Natural killer cell (primary cell): ENCODE data around the gene DIP2C. TPM values are rescaled to one million over a fixed set of nuclear protein-coding genes. Genes with fewer than 3 reads are reported as not detected.

ENCODE experiments used
- ATAC-seq, 3 donors: fragments of 150-1000 bp in 2 of 3; fragments of 200-7000 bp in 1 of 3; cut with Tn5 transposase; 1 replicate in 1 of 3; 2 replicates in 2 of 3; pipeline ENCODE4 v1.10.0; 2021; ENCODE audit warnings: mild to moderate bottlenecking in 2 of 3, moderate library complexity in 2 of 3
- DNase-seq, 2 donors: peaks; one replicate each; pipeline versions ENCODE4 v3.0.0 to v3.0.0-alpha.2; 2013 to 2021; ENCODE audit warnings: mixed read lengths in 1 of 2
- H3K27ac ChIP-seq: one replicate; pipeline ENCODE4 v1.5.1; 2013; ENCODE audit warnings: mild to moderate bottlenecking, low read length
- H3K27me3 ChIP-seq: one replicate; pipeline ENCODE4 v1.6.1; 2013; ENCODE audit warnings: low read length; ENCODE audit not compliant: control insufficient read depth, insufficient read depth
- H3K36me3 ChIP-seq: one replicate; pipeline ENCODE4 v1.6.1; 2013; ENCODE audit warnings: low read length; ENCODE audit not compliant: control insufficient read depth, insufficient read depth
- H3K4me1 ChIP-seq: one replicate; pipeline ENCODE4 v1.6.1; 2013; ENCODE audit warnings: low read length; ENCODE audit not compliant: control insufficient read depth, insufficient read depth
- H3K4me3 ChIP-seq: one replicate; pipeline ENCODE4 v1.5.1; 2013; ENCODE audit warnings: low read length
- H3K9me3 ChIP-seq: one replicate; pipeline ENCODE4 v1.6.1; 2013; ENCODE audit warnings: low read length; ENCODE audit not compliant: control insufficient read depth, insufficient read depth
- H3K27ac Mint-ChIP-seq, 2 donors: one replicate each; pipeline ENCODE4 v1.8.0; 2022; ENCODE audit warnings: mild to moderate bottlenecking in 2 of 2, mixed read lengths in 2 of 2, moderate library complexity in 1 of 2
- H3K27me3 Mint-ChIP-seq, 2 donors: one replicate each; pipeline ENCODE4 v1.8.0; 2022; ENCODE audit warnings: low read depth in 2 of 2, mixed read lengths in 2 of 2
- H3K36me3 Mint-ChIP-seq: one replicate; pipeline ENCODE4 v1.8.0; 2022; ENCODE audit warnings: mixed read lengths
- H3K4me1 Mint-ChIP-seq, 2 donors: one replicate each; pipeline ENCODE4 v1.8.0; 2022; ENCODE audit warnings: mixed read lengths in 2 of 2
- H3K4me3 Mint-ChIP-seq: one replicate; pipeline ENCODE4 v1.8.0; 2022; ENCODE audit warnings: mild to moderate bottlenecking, moderate library complexity, mixed read lengths
- H3K9me3 Mint-ChIP-seq, 2 donors: one replicate each; pipeline ENCODE4 v1.8.0; 2022; ENCODE audit warnings: mixed read lengths in 2 of 2
- CTCF ChIP-seq: fragments of 200-600 bp; IDR thresholded peaks from one replicate; pipeline ENCODE4 v1.8.0; 2022; ENCODE audit warnings: antibody characterized with exemption
- WGBS: methylation state at CpG from one replicate; pipeline ENCODE4 v1.1.7; 2013; ENCODE audit warnings: missing lambda C conversion rate; ENCODE audit not compliant: insufficient coverage; 5-methylcytosine and 5-hydroxymethylcytosine counted together
- intact Hi-C: fragments of 100-400 bp; cut with micrococcal nuclease; formaldehyde crosslinking; loops from one replicate; pipeline ENCODE4 v1.14.2; 2022
- total RNA-seq, 4 donors: library from RNA; stranded (reverse); fragments of 120-200 nt in 1 of 4; gene quantifications; one replicate each; pipeline versions ENCODE4 v1.2.3 to v1.2.4, GENCODE V29; 2013 to 2022

DIP2C gene
- total RNA-seq, 3 donors from 2014 or later (not counting 1 experiment from before 2014, with no cell fraction given): 1.5 to 5.8 (median 3.8) TPM

- Mint-ChIP-seq H3K4me1 (peaks cover 18 to 20% of the 10 kb centered on the region in 2 donors), H3K27me3 (peaks cover 0 to 7% of the 10 kb centered on the region in 2 donors), H3K4me3 (no peak overlapping the region), H3K9me3 (no peaks in the 10 kb centered on the region), H3K36me3 (no peaks in the 10 kb centered on the region), H3K27ac (peak overlapping the region; percentile 5 to 35)
- WGBS: 55% methylated on average over 4 of the region's 4 CpGs
- Histone ChIP-seq H3K27me3 (no peaks in the 10 kb centered on the region), H3K4me3 (no peak overlapping the region), H3K4me1 (peaks cover 15% of the 10 kb centered on the region), H3K36me3 (no peaks in the 10 kb centered on the region), H3K9me3 (no peaks in the 10 kb centered on the region), H3K27ac (peak overlapping the region; percentile 43)
- intact Hi-C loops: no loop called here
- no peak for TF ChIP-seq CTCF
- ATAC-seq (peak in 1 of 3 donors; percentile 38), DNase-seq (peak in 1 of 2 donors; percentile 16)
Observed at GRCh38 chr10:314871-315270, 374.6 kb downstream of the DIP2C start.

GRCh38 chr10:314381-314780, 375.1 kb downstream of the DIP2C start:
- Histone ChIP-seq H3K27ac (no peak overlapping the region), H3K27me3 (no peaks in the 10 kb centered on the region), H3K4me3 (no peak overlapping the region), H3K4me1 (peaks cover 15% of the 10 kb centered on the region), H3K9me3 (no peaks in the 10 kb centered on the region), H3K36me3 (no peaks in the 10 kb centered on the region)
- 88% methylated on average over 13 of the region's 13 CpGs for WGBS
- Mint-ChIP-seq H3K27ac (peak overlapping the region; percentile 5 to 35), H3K4me3 (peak overlapping the region; percentile 26), H3K9me3 (no peaks in the 10 kb centered on the region), H3K4me1 (peaks cover 18 to 20% of the 10 kb centered on the region in 2 donors), H3K27me3 (peaks cover 0 to 7% of the 10 kb centered on the region in 2 donors), H3K36me3 (no peaks in the 10 kb centered on the region)
- intact Hi-C loops: no loop called here
- TF ChIP-seq CTCF: no peak
- DNase-seq (no peak), ATAC-seq (no peak)

GRCh38 chr10:311901-312665, 377.4 kb downstream of the DIP2C start:
- TF ChIP-seq CTCF: no peak
- peaks cover 18 to 26% of the 10 kb centered on the region in 2 donors for H3K4me1 Mint-ChIP-seq
- no peaks in the 10 kb centered on the region for H3K27me3 ChIP-seq

More at GRCh38 chr10:311901-312665, 377.4 kb downstream of the DIP2C start:
- peak overlapping the region; percentile 25 for H3K27ac ChIP-seq
- intact Hi-C loops: no loop called here
- H3K27ac Mint-ChIP-seq: no peak overlapping the region
- WGBS: 81% methylated on average over 13 of the region's 14 CpGs
- H3K4me3 ChIP-seq: peak overlapping the region; percentile 4
- H3K36me3 Mint-ChIP-seq: no peaks in the 10 kb centered on the region
- H3K9me3 ChIP-seq: no peaks in the 10 kb centered on the region
- no peak for ATAC-seq
- H3K4me1 ChIP-seq: peaks cover 13% of the 10 kb centered on the region
- no peak overlapping the region for H3K4me3 Mint-ChIP-seq
- DNase-seq: no peak
- no peaks in the 10 kb centered on the region for H3K36me3 ChIP-seq
- no peaks in the 10 kb centered on the region for H3K9me3 Mint-ChIP-seq
- peaks cover 0 to 7% of the 10 kb centered on the region in 2 donors for H3K27me3 Mint-ChIP-seq
